Endothelial cell of umbilical vein (primary cell): Measurements from ENCODE around the gene PCGF3. TPM values are rescaled to one million over a fixed set of nuclear protein-coding genes. Genes with fewer than 3 reads are reported as not detected.

ENCODE experiments used
- BruUV-seq: library from RNA; stranded (reverse); fragments of 400-500 nt; replicated peaks from 2 replicates; lab custom pipeline; 2021; lab: Mats Ljungman, UMichigan
- CTCF ChIA-PET: fragments of 300-600, 350-600 bp; sonication (Branson Sonifier 250); formaldehyde crosslinking; loops from one replicate; lab custom pipeline; 2021; ENCODE audit warnings: antibody characterized with exemption, inconsistent platforms; lab: Charles Lee
- POLR2A ChIA-PET: fragments of 300-600, 350-600 bp; sonication (Branson Sonifier 250); formaldehyde crosslinking; loops from one replicate; lab custom pipeline; 2021; ENCODE audit warnings: antibody characterized with exemption, inconsistent platforms; lab: Charles Lee
- DNase-seq: peaks from one replicate; pipeline ENCODE4 v3.0.0-alpha.2; 2011; ENCODE audit warnings: low read depth, low spot score
- FAIRE-seq: peaks from 2 replicates; lab custom pipeline; 2011; peaks lifted over from hg19 to GRCh38; lab: Jason Lieb, UNC
- H2AFZ ChIP-seq: 2 replicates; pipeline ENCODE4 v1.6.0; 2012; ENCODE audit warnings: low read depth, low read length, control low read depth, inconsistent platforms
- H3K27ac ChIP-seq: 2 replicates; pipeline ENCODE4 v1.5.1; 2011; ENCODE audit warnings: low read depth, mild to moderate bottlenecking, control low read depth, low read length, moderate library complexity; ENCODE audit not compliant: insufficient read depth
- H3K27me3 ChIP-seq, 2 experiments: 2 replicates each; pipeline versions ENCODE4 v1.6.0 to v1.6.1; 2011; ENCODE audit warnings: low read length in 2 of 2, mixed read lengths in 1 of 2; ENCODE audit not compliant: control insufficient read depth in 2 of 2, insufficient read depth in 2 of 2
- H3K36me3 ChIP-seq, 2 experiments: 2 replicates in 1 of 2; 3 replicates in 1 of 2; pipeline ENCODE4 v1.5.1; 2011; ENCODE audit warnings: low read length in 2 of 2, mild to moderate bottlenecking in 1 of 2, moderate library complexity in 1 of 2; ENCODE audit not compliant: control insufficient read depth in 2 of 2, insufficient read depth in 2 of 2; ENCODE audit errors: extremely low read depth in 1 of 2
- H3K4me1 ChIP-seq: 3 replicates; pipeline ENCODE4 v1.5.1; 2011; ENCODE audit warnings: mild to moderate bottlenecking, low read length; ENCODE audit not compliant: control insufficient read depth, insufficient read depth; ENCODE audit errors: extremely low read depth
- H3K4me2 ChIP-seq: 2 replicates; pipeline ENCODE4 v1.6.1; 2011; ENCODE audit warnings: low read length, control low read depth, mixed read lengths; ENCODE audit not compliant: insufficient read depth
- H3K4me3 ChIP-seq, 3 experiments: fragments of 200-600 bp in 1 of 3; sonication (generic), shearing (Covaris generic) in 1 of 3; replicated peaks in 1 of 3; 2 replicates each; pipeline ENCODE4 v1.5.1; 2011 to 2016; ENCODE audit warnings: control low read depth in 3 of 3, low read length in 3 of 3, mild to moderate bottlenecking in 2 of 3, inconsistent platforms in 1 of 3, low read depth in 1 of 3, moderate library complexity in 1 of 3; ENCODE audit not compliant: insufficient read depth in 1 of 3
- H3K79me2 ChIP-seq: 2 replicates; pipeline ENCODE4 v1.6.0; 2012; ENCODE audit warnings: low read length, inconsistent platforms; ENCODE audit not compliant: control insufficient read depth, insufficient read depth
- H3K9ac ChIP-seq: replicated peaks from 2 replicates; pipeline ENCODE3; 2011; ENCODE audit warnings: low read length, control low read depth; ENCODE audit not compliant: insufficient read depth; ENCODE audit errors: extremely low read depth
- H3K9me1 ChIP-seq: replicated peaks from 3 replicates; pipeline ENCODE4 v1.6.0; 2011; ENCODE audit warnings: mild to moderate bottlenecking, low read length; ENCODE audit not compliant: control insufficient read depth, insufficient read depth; ENCODE audit errors: extremely low read depth
- H3K9me3 ChIP-seq: replicated peaks from 2 replicates; pipeline ENCODE4 v1.5.1; 2012; ENCODE audit warnings: low read length, inconsistent platforms; ENCODE audit not compliant: control insufficient read depth, insufficient read depth
- H4K20me1 ChIP-seq: replicated peaks from 2 replicates; pipeline ENCODE3; 2011; ENCODE audit warnings: mild to moderate bottlenecking, low read length; ENCODE audit not compliant: control insufficient read depth, insufficient read depth; ENCODE audit errors: extremely low read depth
- EZH2 ChIP-seq: IDR thresholded peaks from 2 replicates; pipeline ENCODE4 v1.6.1; 2012; ENCODE audit warnings: borderline replicate concordance, low read depth, mild to moderate bottlenecking, moderate library complexity, low read length, inconsistent platforms; ENCODE audit not compliant: severe bottlenecking
- FOS ChIP-seq: IDR thresholded peaks from 2 replicates; pipeline ENCODE4 v1.6.1; 2011; ENCODE audit warnings: mild to moderate bottlenecking, low read length, moderate library complexity, borderline replicate concordance; ENCODE audit not compliant: insufficient read depth
- GATA2 ChIP-seq: IDR thresholded peaks from 2 replicates; pipeline ENCODE4 v1.7.0; 2011; ENCODE audit warnings: low read depth, mild to moderate bottlenecking, moderate library complexity, mixed read lengths, low read length; ENCODE audit not compliant: insufficient read length, insufficient read depth
- JUN ChIP-seq: IDR thresholded peaks from 2 replicates; pipeline ENCODE4 v1.6.1; 2011; ENCODE audit warnings: borderline replicate concordance, low read depth; ENCODE audit not compliant: insufficient read length, insufficient read depth
- MYC ChIP-seq: IDR thresholded peaks from one replicate; pipeline ENCODE4 v1.6.1; 2011; ENCODE audit warnings: mild to moderate bottlenecking, low read depth, low read length
- POLR2A ChIP-seq: IDR thresholded peaks from 2 replicates; pipeline ENCODE4 v1.6.1; 2012; ENCODE audit warnings: low read depth, mild to moderate bottlenecking, control low read depth, low read length
- POLR2AphosphoS5 ChIP-seq: IDR thresholded peaks from 2 replicates; pipeline ENCODE4 v1.6.1; 2012; ENCODE audit warnings: low read depth, mild to moderate bottlenecking, control low read depth, low read length, moderate library complexity; ENCODE audit not compliant: insufficient read depth
- dilution Hi-C: fragments of 300-500 bp; cut with MboI; formaldehyde crosslinking; loops from one replicate; pipeline ENCODE4 v1.15.0; 2019; ENCODE audit warnings: low sequenced_read_pairs; ENCODE audit not compliant: extremely low pct_ligation_motif_present
- intact Hi-C: fragments of 100-400 bp; cut with micrococcal nuclease; formaldehyde crosslinking; loops from one replicate; pipeline ENCODE4 v1.10.0; 2022
- polyA plus RNA-seq, 4 experiments: library from polyadenylated mRNA; depleted of rRNA in 3 of 4; stranded (reverse) in 3 of 4; unstranded in 1 of 4; fragments of >200 nt; gene quantifications; 2 replicates each; pipeline versions ENCODE4 v1.2.1 to v1.2.3, GENCODE V29; 2011 to 2012; ENCODE audit warnings: missing spikeins in 1 of 4
- total RNA-seq: library from RNA; stranded (reverse); gene quantifications from 2 replicates; pipeline ENCODE4 v1.2.3, GENCODE V29; 2021
- TF ChIP-seq, protein P1 (sequence below): IDR thresholded peaks from 2 replicates; pipeline ENCODE4 v1.6.1; 2011; ENCODE audit not compliant: insufficient read depth, insufficient read length
- TF ChIP-seq, protein P2 (sequence below), 2 donors: IDR thresholded peaks; 1 replicate in 1 of 2; 2 replicates in 1 of 2; pipeline ENCODE4 v1.5.1; 2011; ENCODE audit warnings: low read length in 2 of 2, mild to moderate bottlenecking in 2 of 2, moderate library complexity in 2 of 2, control low read depth in 1 of 2, inconsistent platforms in 1 of 2, low read depth in 1 of 2; ENCODE audit not compliant: insufficient read depth in 1 of 2; ENCODE audit errors: extremely low read depth in 1 of 2

The PCGF3 gene
- total and polyA plus RNA-seq, 2 donors (not counting 3 experiments of a cell fraction or from before 2014, with no cell fraction given): 70.2 to 91.8 TPM

DNA sequence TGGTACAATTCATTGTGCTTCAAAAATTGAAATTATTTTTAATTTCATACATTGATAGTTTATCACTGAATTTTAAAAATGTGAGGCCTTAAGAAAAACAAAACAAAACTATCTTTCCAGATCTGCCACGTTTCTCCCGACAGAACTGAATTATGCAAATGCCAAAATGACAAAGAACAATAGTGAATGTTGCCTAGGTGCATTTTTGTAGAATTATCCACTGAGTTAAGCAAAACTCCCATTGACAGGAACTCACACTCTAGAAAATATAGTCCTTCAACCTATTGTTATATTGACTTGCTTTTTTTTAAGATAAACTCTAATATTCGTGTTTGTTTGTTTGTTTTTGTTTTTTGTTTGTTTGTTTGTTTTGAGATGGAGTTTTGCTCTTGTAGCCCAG lies 6.5 kb downstream of the PCGF3 start:
- Histone ChIP-seq H3K27me3 (no peaks in the 10 kb centered on the region), H3K4me2 (no peak overlapping the region), H3K27ac (no peak overlapping the region), H3K9me1 (no peaks in the 10 kb centered on the region), H2AFZ (no peak overlapping the region), H3K79me2 (peaks cover 82% of the 10 kb centered on the region), H3K9ac (no peak overlapping the region), H3K36me3 (peaks cover 2 to 9% of the 10 kb centered on the region in 2 experiments), H3K9me3 (no peaks in the 10 kb centered on the region), H4K20me1 (peaks cover 8% of the 10 kb centered on the region), H3K4me1 (peaks cover 10% of the 10 kb centered on the region), H3K4me3 (no peak overlapping the region)
- FAIRE-seq (no peak), DNase-seq (no peak)
- ChIA-PET CTCF (interaction anchor here (2.1 kb wide), 1 partner anchor 30 kb away, joined by 7 read pairs; no protein-coding TSS in a partner anchor), POLR2A (no interaction called here)
- no TSS peak for BruUV-seq
- intact Hi-C loops: no loop called here
- dilution Hi-C loops: no loop called here
- TF ChIP-seq POLR2AphosphoS5: no peak
- TF ChIP-seq GATA2: no peak
- TF ChIP-seq MYC: no peak
- TF ChIP-seq JUN: no peak
- TF ChIP-seq FOS: no peak
- TF ChIP-seq, protein P1, sequence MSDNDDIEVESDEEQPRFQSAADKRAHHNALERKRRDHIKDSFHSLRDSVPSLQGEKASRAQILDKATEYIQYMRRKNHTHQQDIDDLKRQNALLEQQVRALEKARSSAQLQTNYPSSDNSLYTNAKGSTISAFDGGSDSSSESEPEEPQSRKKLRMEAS: no peak
- TF ChIP-seq, protein P2, sequence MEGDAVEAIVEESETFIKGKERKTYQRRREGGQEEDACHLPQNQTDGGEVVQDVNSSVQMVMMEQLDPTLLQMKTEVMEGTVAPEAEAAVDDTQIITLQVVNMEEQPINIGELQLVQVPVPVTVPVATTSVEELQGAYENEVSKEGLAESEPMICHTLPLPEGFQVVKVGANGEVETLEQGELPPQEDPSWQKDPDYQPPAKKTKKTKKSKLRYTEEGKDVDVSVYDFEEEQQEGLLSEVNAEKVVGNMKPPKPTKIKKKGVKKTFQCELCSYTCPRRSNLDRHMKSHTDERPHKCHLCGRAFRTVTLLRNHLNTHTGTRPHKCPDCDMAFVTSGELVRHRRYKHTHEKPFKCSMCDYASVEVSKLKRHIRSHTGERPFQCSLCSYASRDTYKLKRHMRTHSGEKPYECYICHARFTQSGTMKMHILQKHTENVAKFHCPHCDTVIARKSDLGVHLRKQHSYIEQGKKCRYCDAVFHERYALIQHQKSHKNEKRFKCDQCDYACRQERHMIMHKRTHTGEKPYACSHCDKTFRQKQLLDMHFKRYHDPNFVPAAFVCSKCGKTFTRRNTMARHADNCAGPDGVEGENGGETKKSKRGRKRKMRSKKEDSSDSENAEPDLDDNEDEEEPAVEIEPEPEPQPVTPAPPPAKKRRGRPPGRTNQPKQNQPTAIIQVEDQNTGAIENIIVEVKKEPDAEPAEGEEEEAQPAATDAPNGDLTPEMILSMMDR (IDR thresholded peaks at IDR 0.05; ENCODE audit: extremely low read depth in 1 of 2, insufficient read depth in 1 of 2, low read depth in 1 of 2, low read length in 2 of 2): no peak
- no peak for TF ChIP-seq POLR2A
- TF ChIP-seq EZH2: no peak
